IMR-90 (cell line): ENCODE results near the gene CDKN1C. TPM values are rescaled to one million over a fixed set of nuclear protein-coding genes. Genes with fewer than 3 reads are reported as not detected.

Source experiments
- ATAC-seq: fragments of 200-7000 bp; cut with Tn5 transposase; 2 replicates; pipeline ENCODE4 v1.9.1; 2020; ENCODE audit warnings: low read depth, mild to moderate bottlenecking, moderate library complexity
- BruUV-seq: library from RNA; stranded (reverse); fragments of 400-500 nt; replicated peaks from 2 replicates; lab custom pipeline; 2021; lab: Mats Ljungman, UMichigan
- CTCF ChIA-PET: fragments of 300-600 bp; formaldehyde crosslinking; extraction: SDS; loops from one replicate; lab custom pipeline; 2021; ENCODE audit warnings: antibody characterized with exemption; lab: Yijun Ruan, JAX
- POLR2A ChIA-PET: fragments of 300-600 bp; sonication (Branson Sonifier 250); formaldehyde crosslinking; loops from one replicate; lab custom pipeline; 2022; ENCODE audit warnings: antibody characterized with exemption; ENCODE audit not compliant: unreplicated experiment; lab: Charles Lee
- DNase-seq: peaks from one replicate; pipeline ENCODE4 v3.0.0; 2013
- H2AFZ ChIP-seq: replicated peaks from 2 replicates; pipeline ENCODE3; 2013; ENCODE audit warnings: low read length, mild to moderate bottlenecking; ENCODE audit not compliant: poor library complexity
- H2AK5ac ChIP-seq: 2 replicates; pipeline ENCODE4 v1.6.1; 2013; ENCODE audit warnings: low read depth, low read length, inconsistent platforms
- H2AK9ac ChIP-seq: replicated peaks from 2 replicates; pipeline ENCODE3; 2013; ENCODE audit warnings: mild to moderate bottlenecking, low read depth, low read length, moderate library complexity; ENCODE audit not compliant: poor library complexity
- H2BK120ac ChIP-seq: 2 replicates; pipeline ENCODE4 v1.6.1; 2013; ENCODE audit warnings: low read depth, low read length, inconsistent platforms
- H2BK15ac ChIP-seq: 3 replicates; pipeline ENCODE4 v1.6.1; 2013; ENCODE audit warnings: low read depth, low read length, inconsistent platforms
- H2BK20ac ChIP-seq: 2 replicates; pipeline ENCODE4 v1.6.1; 2013; ENCODE audit warnings: low read depth, mild to moderate bottlenecking, inconsistent platforms, low read length, moderate library complexity
- H2BK5ac ChIP-seq: 2 replicates; pipeline ENCODE4 v1.6.1; 2013; ENCODE audit warnings: mild to moderate bottlenecking, low read depth, low read length, inconsistent platforms; ENCODE audit not compliant: poor library complexity, severe bottlenecking
- H3K14ac ChIP-seq: replicated peaks from 2 replicates; pipeline ENCODE4 v1.6.1; 2013; ENCODE audit warnings: low read depth, low read length, inconsistent platforms
- H3K18ac ChIP-seq: 2 replicates; pipeline ENCODE4 v1.6.1; 2013; ENCODE audit warnings: low read depth, low read length, control low read depth
- H3K23ac ChIP-seq: 2 replicates; pipeline ENCODE4 v1.6.1; 2013; ENCODE audit warnings: low read depth, low read length, inconsistent platforms
- H3K27ac ChIP-seq: 2 replicates; pipeline ENCODE4 v1.5.1; 2013; ENCODE audit warnings: mild to moderate bottlenecking, control low read depth, low read length; ENCODE audit not compliant: insufficient read depth
- H3K27me3 ChIP-seq: 2 replicates; pipeline ENCODE4 v1.6.1; 2013; ENCODE audit warnings: low read length; ENCODE audit not compliant: control insufficient read depth, insufficient read depth
- H3K36me3 ChIP-seq: 2 replicates; pipeline ENCODE4 v1.6.1; 2013; ENCODE audit warnings: low read length, mixed read lengths; ENCODE audit not compliant: control insufficient read depth, insufficient read depth
- H3K4ac ChIP-seq: 2 replicates; pipeline ENCODE4 v1.6.1; 2013; ENCODE audit warnings: low read depth, low read length, inconsistent platforms
- H3K4me1 ChIP-seq: 2 replicates; pipeline ENCODE4 v1.6.1; 2013; ENCODE audit warnings: low read length, mixed read lengths; ENCODE audit not compliant: control insufficient read depth, insufficient read depth
- H3K4me2 ChIP-seq: 2 replicates; pipeline ENCODE4 v1.6.1; 2013; ENCODE audit warnings: low read depth, mild to moderate bottlenecking, control low read depth, low read length, moderate library complexity
- H3K4me3 ChIP-seq: 2 replicates; pipeline ENCODE4 v1.5.1; 2013; ENCODE audit warnings: low read depth, mild to moderate bottlenecking, control low read depth, low read length, moderate library complexity; ENCODE audit not compliant: insufficient read depth
- H3K56ac ChIP-seq: 2 replicates; pipeline ENCODE4 v1.6.1; 2013; ENCODE audit warnings: low read length, inconsistent platforms; ENCODE audit not compliant: insufficient read depth; ENCODE audit errors: extremely low read depth
- H3K79me1 ChIP-seq, 2 experiments: 2 replicates each; pipeline ENCODE4 v1.6.1; 2013; ENCODE audit warnings: low read length in 2 of 2, inconsistent platforms in 1 of 2, low read depth in 1 of 2
- H3K9ac ChIP-seq: 2 replicates; pipeline ENCODE4 v1.6.1; 2013; ENCODE audit warnings: low read depth, low read length, control low read depth
- H3K9me1 ChIP-seq: 2 replicates; pipeline ENCODE4 v1.6.1; 2013; ENCODE audit warnings: low read length, inconsistent platforms; ENCODE audit not compliant: insufficient read depth
- H3K9me3 ChIP-seq: 2 replicates; pipeline ENCODE4 v1.6.1; 2013; ENCODE audit warnings: low read length; ENCODE audit not compliant: control insufficient read depth, insufficient read depth
- H4K20me1 ChIP-seq: 2 replicates; pipeline ENCODE4 v1.6.1; 2013; ENCODE audit warnings: low read length, inconsistent platforms; ENCODE audit not compliant: insufficient read depth
- H4K5ac ChIP-seq: 2 replicates; pipeline ENCODE4 v1.6.1; 2013; ENCODE audit warnings: mild to moderate bottlenecking, low read depth, low read length, control low read depth
- H4K8ac ChIP-seq, 2 experiments: 2 replicates each; pipeline ENCODE4 v1.6.1; 2013; ENCODE audit warnings: low read depth in 2 of 2, low read length in 2 of 2, control low read depth in 1 of 2, inconsistent platforms in 1 of 2
- H4K91ac ChIP-seq: 2 replicates; pipeline ENCODE4 v1.6.1; 2013; ENCODE audit warnings: low read depth, low read length, inconsistent platforms; ENCODE audit not compliant: insufficient read depth
- BHLHE40 ChIP-seq: fragments of 150-350 bp; IDR thresholded peaks from 2 replicates; pipeline ENCODE4 v1.6.1; 2016; ENCODE audit warnings: mild to moderate bottlenecking, low read depth, low read length
- CEBPB ChIP-seq: IDR thresholded peaks from 2 replicates; pipeline ENCODE4 v1.6.1; 2012; ENCODE audit warnings: low read depth, low read length, improper control_type of control experiment
- MAFK ChIP-seq: IDR thresholded peaks from 2 replicates; pipeline ENCODE4 v1.6.1; 2012; ENCODE audit warnings: low read depth, low read length, improper control_type of control experiment
- MAZ ChIP-seq: IDR thresholded peaks from 2 replicates; pipeline ENCODE4 v1.6.1; 2012; ENCODE audit warnings: low read depth, mild to moderate bottlenecking, low read length, improper control_type of control experiment, moderate library complexity, borderline replicate concordance
- WGBS, 2 experiments: methylation state at CpG; one replicate each; pipeline versions ENCODE4 v1.1.5 to v1.1.7; 2013; ENCODE audit warnings: missing lambda C conversion rate in 2 of 2; ENCODE audit not compliant: insufficient read length in 1 of 2; ENCODE audit errors: extremely low coverage in 2 of 2; 5-methylcytosine and 5-hydroxymethylcytosine counted together
- dilution Hi-C: fragments of 300-500 bp; cut with HindIII; formaldehyde crosslinking; loops from one replicate; pipeline ENCODE4 v1.14.3; 2018; ENCODE audit warnings: low sequenced_read_pairs; ENCODE audit not compliant: unreplicated experiment
- in situ Hi-C: fragments of 300-500 bp; cut with MboI; formaldehyde crosslinking; loops from 3 replicates; pipeline ENCODE4 v1.14.3; 2019; ENCODE audit warnings: low sequenced_read_pairs, inconsistent platforms, mixed read lengths
- intact Hi-C: fragments of 100-400 bp; cut with micrococcal nuclease; formaldehyde crosslinking; loops from 2 replicates; pipeline ENCODE4 v1.10.0; 2022
- polyA plus RNA-seq, 3 experiments: library from polyadenylated mRNA; depleted of rRNA; stranded (reverse); fragments of >200 nt; gene quantifications; 2 replicates each; pipeline ENCODE4 v1.2.3, GENCODE V29; 2012; ENCODE audit warnings: low replicate concordance in 1 of 3
- total RNA-seq: library from RNA; depleted of rRNA; stranded (reverse); fragments of >200 nt; gene quantifications from 2 replicates; pipeline ENCODE4 v1.2.3, GENCODE V29; 2012

The CDKN1C gene
- total and polyA plus RNA-seq, 2 of the 4 experiments (the other 2 are of a cell fraction): 1.6 to 3.0 TPM

DNA sequence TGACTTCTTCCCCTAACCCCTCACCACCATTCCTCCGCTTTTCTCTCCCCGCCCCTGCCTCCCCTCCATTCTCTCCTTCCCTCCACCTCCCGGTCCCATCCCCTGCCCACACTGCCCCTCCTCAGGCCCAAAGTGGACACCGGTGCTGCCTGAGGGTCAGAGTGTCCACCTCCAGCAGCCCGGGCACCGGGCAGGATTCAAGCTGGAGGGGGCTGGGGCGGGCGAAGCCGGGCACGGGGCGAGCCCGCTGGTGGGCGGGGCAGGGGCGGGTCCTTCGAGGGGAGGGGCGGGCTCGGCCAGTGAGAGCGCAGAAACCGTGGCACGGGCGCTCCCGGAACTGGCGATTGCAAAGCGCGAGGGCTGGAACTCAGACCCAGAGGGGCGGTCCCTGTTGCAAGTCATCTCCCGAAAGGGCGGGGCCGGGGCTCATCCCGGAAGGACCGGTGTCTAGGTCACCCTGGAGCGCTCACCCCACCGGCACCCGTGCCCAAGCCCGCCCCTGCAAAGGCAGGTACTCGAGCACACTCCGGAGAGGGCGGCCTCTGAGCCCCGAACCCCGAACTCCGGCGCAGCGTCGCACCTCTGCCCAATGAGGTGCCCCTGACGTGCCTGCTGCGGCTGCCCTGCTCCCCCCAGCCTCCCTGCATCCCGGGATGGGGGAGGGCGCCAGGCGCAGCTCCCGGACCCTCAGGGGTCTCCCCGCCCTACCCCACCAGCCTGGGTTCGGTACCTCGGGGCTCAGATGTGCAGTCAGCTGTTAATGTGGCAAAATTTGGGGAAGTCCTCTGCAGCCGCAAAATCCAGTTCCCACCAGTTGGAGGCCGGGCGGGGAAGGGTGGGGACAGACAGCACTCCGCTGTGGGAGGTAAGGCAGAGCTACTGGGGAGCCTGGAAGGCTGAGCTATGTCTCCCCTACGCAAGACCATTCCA lies 16.5 kb upstream of the CDKN1C start:
- peaks cover 27% of the 10 kb centered on the region for H3K4me1 ChIP-seq
- ChIA-PET POLR2A (interaction anchor here (0.6 kb wide), 2 partner anchors 9 to 778 kb away, joined by 4 to 5 read pairs; no protein-coding TSS in a partner anchor), CTCF (no interaction called here)
- H2AFZ ChIP-seq: peak overlapping the region; percentile 94
- intact Hi-C loops: no loop called here
- peaks cover 24% of the 10 kb centered on the region for H3K9me1 ChIP-seq
- H2BK20ac ChIP-seq: peak overlapping the region; percentile 72
- peak overlapping the region; percentile 71 for H3K56ac ChIP-seq
- H2AK9ac ChIP-seq: peak overlapping the region; percentile 97
- peak overlapping the region; percentile 93 for H3K4me2 ChIP-seq
- peak overlapping the region; percentile 93; the same call in 1 of the 2 replicates for H3K23ac ChIP-seq
- H3K18ac ChIP-seq: peak overlapping the region; percentile 92
- H2AK5ac ChIP-seq: peak overlapping the region; percentile 98
- H2BK15ac ChIP-seq: peak overlapping the region; percentile 56; the same call in 1 of the 3 replicates
- peak overlapping the region; percentile 91 for H3K27ac ChIP-seq
- peak overlapping the region; percentile 80 for H3K9ac ChIP-seq
- peak overlapping the region; percentile 93 for H2BK120ac ChIP-seq
- H2BK5ac ChIP-seq: peak overlapping the region; percentile 90
- H3K27me3 ChIP-seq: no peaks in the 10 kb centered on the region
- in situ Hi-C loops: no loop called here
- H3K36me3 ChIP-seq: no peaks in the 10 kb centered on the region; the same call in 1 of the 2 replicates
- DNase-seq (peak; percentile 87), ATAC-seq (peak; percentile 91)
- TF ChIP-seq CEBPB (peak; percentile 69), BHLHE40 (peak; percentile 89; the same call in 1 of the 2 replicates), MAZ (peak; percentile 45; the same call in 1 of the 2 replicates), MAFK (no peak)
- H3K4me3 ChIP-seq: peak overlapping the region; percentile 84
- dilution Hi-C loops: no loop called here
- H3K14ac ChIP-seq: peak overlapping the region; percentile 96
- H4K20me1 ChIP-seq: no peaks in the 10 kb centered on the region
- peak overlapping the region; percentile 90 for H4K5ac ChIP-seq
- peaks cover under 1% of the 10 kb centered on the region; the same call in 1 of the 2 replicates for H3K9me3 ChIP-seq
- H4K8ac ChIP-seq: peak overlapping the region; percentile 90 to 97
- H3K4ac ChIP-seq: peak overlapping the region; percentile 100
- peaks cover 4 to 25% of the 10 kb centered on the region in 2 experiments; a peak in 2 of 4 replicates for H3K79me1 ChIP-seq
- BruUV-seq: no TSS peak
- WGBS, 2 experiments: 8% methylated on average over 21 of the region's 58 CpGs; no CpG with 5 or more reads in 1 of the 2 experiments
- peak overlapping the region; percentile 90 for H4K91ac ChIP-seq
